Colonic mucosa (tissue), 4 donors: ENCODE measurements around the gene ADGRL3. TPM values are rescaled to one million over a fixed set of nuclear protein-coding genes. Genes with fewer than 3 reads are reported as not detected.

Experiments used
- DNase-seq: peaks from one replicate; pipeline ENCODE4 v3.0.0-alpha.2; 2020
- H3K27ac ChIP-seq: fragments of 200-600 bp; one replicate; pipeline ENCODE4 v1.8.0; 2021
- H3K27me3 ChIP-seq: fragments of 200-600 bp; one replicate; pipeline ENCODE4 v1.8.0; 2021
- H3K36me3 ChIP-seq: fragments of 200-600 bp; one replicate; pipeline ENCODE4 v1.8.0; 2021
- H3K4me1 ChIP-seq: fragments of 200-600 bp; one replicate; pipeline ENCODE4 v1.8.0; 2021; ENCODE audit warnings: mild to moderate bottlenecking
- H3K4me3 ChIP-seq: fragments of 200-600 bp; one replicate; pipeline ENCODE4 v1.8.0; 2021
- H3K9ac ChIP-seq, 2 donors: one replicate each; pipeline ENCODE4 v1.7.0; 2013; ENCODE audit warnings: control low read depth in 2 of 2, low read depth in 2 of 2, low read length in 2 of 2
- H3K9me3 ChIP-seq: fragments of 200-600 bp; one replicate; pipeline ENCODE4 v1.8.0; 2021
- intact Hi-C: fragments of 100-400 bp; cut with DNase I; formaldehyde crosslinking; loops from one replicate; pipeline ENCODE4 v1.14.1; 2022
- total RNA-seq, 2 donors: library from RNA; stranded (reverse); fragmentation: NEBNext Ultra II Directional in 1 of 2; extraction: Animal tissue kit (Norgen Biotek cat#: 25700) in 1 of 2; gene quantifications; one replicate each; pipeline ENCODE4 v1.2.1, GENCODE V29; 2021
- TF ChIP-seq, protein P1 (sequence below): fragments of 200-600 bp; IDR thresholded peaks from one replicate; pipeline ENCODE4 v1.8.0; 2022; ENCODE audit warnings: antibody characterized with exemption, mild to moderate bottlenecking
- donor health status: healthy.
- donor health status: DM: no; HTN: no; CAD: no.
- donor health status: DM: no; HTN: no; CAD: no.

Gene ADGRL3
- total RNA-seq, 2 donors from 2014 or later = 4.1 to 4.4 TPM

- H3K36me3 ChIP-seq = no peaks in the 10 kb centered on the region
- no peaks in the 10 kb centered on the region for H3K27me3 ChIP-seq
- intact Hi-C loops = no loop called here
- H3K4me1 ChIP-seq = no peaks in the 10 kb centered on the region
- TF ChIP-seq, protein P1, sequence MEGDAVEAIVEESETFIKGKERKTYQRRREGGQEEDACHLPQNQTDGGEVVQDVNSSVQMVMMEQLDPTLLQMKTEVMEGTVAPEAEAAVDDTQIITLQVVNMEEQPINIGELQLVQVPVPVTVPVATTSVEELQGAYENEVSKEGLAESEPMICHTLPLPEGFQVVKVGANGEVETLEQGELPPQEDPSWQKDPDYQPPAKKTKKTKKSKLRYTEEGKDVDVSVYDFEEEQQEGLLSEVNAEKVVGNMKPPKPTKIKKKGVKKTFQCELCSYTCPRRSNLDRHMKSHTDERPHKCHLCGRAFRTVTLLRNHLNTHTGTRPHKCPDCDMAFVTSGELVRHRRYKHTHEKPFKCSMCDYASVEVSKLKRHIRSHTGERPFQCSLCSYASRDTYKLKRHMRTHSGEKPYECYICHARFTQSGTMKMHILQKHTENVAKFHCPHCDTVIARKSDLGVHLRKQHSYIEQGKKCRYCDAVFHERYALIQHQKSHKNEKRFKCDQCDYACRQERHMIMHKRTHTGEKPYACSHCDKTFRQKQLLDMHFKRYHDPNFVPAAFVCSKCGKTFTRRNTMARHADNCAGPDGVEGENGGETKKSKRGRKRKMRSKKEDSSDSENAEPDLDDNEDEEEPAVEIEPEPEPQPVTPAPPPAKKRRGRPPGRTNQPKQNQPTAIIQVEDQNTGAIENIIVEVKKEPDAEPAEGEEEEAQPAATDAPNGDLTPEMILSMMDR = no peak
- DNase-seq = no peak
- H3K9me3 ChIP-seq = no peaks in the 10 kb centered on the region
- no peak overlapping the region for H3K9ac ChIP-seq
- no peak overlapping the region for H3K4me3 ChIP-seq
- H3K27ac ChIP-seq = no peak overlapping the region
Observed at GRCh38 chr4:61296144-61296543, 96.0 kb downstream of the ADGRL3 start.

- no peak for DNase-seq
- H3K4me3 ChIP-seq = no peak overlapping the region
- H3K27me3 ChIP-seq = no peaks in the 10 kb centered on the region
- no peaks in the 10 kb centered on the region for H3K36me3 ChIP-seq
- TF ChIP-seq, protein P1 = no peak
- no peak overlapping the region for H3K27ac ChIP-seq
- H3K9ac ChIP-seq = no peak overlapping the region
- intact Hi-C loops = no loop called here
- no peaks in the 10 kb centered on the region for H3K9me3 ChIP-seq
- H3K4me1 ChIP-seq = no peaks in the 10 kb centered on the region
Observed at GRCh38 chr4:61298178-61298740, 98.1 kb downstream of the ADGRL3 start.

DNA sequence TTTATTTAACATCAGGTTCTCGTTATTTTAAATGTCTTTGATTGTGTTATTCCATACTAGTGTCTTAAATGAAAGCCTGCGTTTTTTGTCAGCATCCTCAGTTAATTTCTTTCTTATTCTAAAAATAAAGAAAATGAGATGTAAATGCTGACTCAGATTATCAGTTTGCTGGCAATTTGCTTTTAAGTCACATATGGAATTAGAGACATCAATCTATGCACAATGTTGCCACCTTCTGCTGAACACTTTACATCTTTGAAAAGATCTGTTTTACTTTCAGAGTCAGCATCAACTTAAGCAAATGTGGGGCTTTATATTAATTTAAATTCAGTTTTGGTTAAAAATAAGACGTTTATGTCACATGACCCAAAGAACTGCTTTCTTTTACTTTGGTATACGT lies 99.2 kb downstream of the ADGRL3 start:
- Histone ChIP-seq H3K36me3 (no peaks in the 10 kb centered on the region), H3K27ac (no peak overlapping the region), H3K4me3 (no peak overlapping the region), H3K9me3 (no peaks in the 10 kb centered on the region), H3K4me1 (no peaks in the 10 kb centered on the region), H3K9ac (no peak overlapping the region), H3K27me3 (no peaks in the 10 kb centered on the region)
- DNase-seq = no peak
- TF ChIP-seq, protein P1 = no peak
- intact Hi-C loops = no loop called here

- no peaks in the 10 kb centered on the region for H3K27me3 ChIP-seq
- no peak overlapping the region for H3K27ac ChIP-seq
- H3K9me3 ChIP-seq = no peaks in the 10 kb centered on the region
- H3K4me3 ChIP-seq = no peak overlapping the region
- H3K9ac ChIP-seq = no peak overlapping the region
- intact Hi-C loops = no loop called here
- no peak for DNase-seq
- TF ChIP-seq, protein P1 = no peak
- no peaks in the 10 kb centered on the region for H3K4me1 ChIP-seq
- no peaks in the 10 kb centered on the region for H3K36me3 ChIP-seq
Observed at GRCh38 chr4:61300266-61300844, 100.2 kb downstream of the ADGRL3 start.

DNA sequence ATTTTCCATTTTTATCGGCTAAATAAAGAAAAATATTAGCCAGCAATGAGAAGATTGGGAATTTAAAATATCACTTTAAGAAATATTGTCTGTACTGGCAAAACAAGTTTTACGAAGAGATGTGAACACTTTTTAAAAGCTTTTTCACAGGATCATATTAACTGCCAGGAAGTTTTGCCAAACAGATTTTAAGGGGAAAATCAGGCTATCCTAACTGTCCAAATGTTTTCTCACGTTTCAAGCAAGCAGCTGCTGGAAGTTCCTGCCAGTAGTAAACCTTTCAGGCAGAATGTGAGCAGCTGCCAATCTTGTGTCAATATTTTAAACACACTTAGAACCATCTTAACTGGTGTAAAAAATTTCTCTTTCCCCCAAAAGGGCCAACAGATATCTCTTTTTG lies 101.1 kb downstream of the ADGRL3 start:
- Histone ChIP-seq H3K4me3 (no peak overlapping the region), H3K9me3 (no peaks in the 10 kb centered on the region), H3K9ac (no peak overlapping the region), H3K27me3 (no peaks in the 10 kb centered on the region), H3K27ac (no peak overlapping the region), H3K4me1 (no peaks in the 10 kb centered on the region), H3K36me3 (no peaks in the 10 kb centered on the region)
- TF ChIP-seq, protein P1 = no peak
- no peak for DNase-seq
- intact Hi-C loops = no loop called here
